Loucy (cell line): ENCODE data around the gene POU4F1.
A peak's percentile ranks its signal among the peaks of the same experiment; 100 is the strongest.

ENCODE experiments used
- H2AFZ ChIP-seq: fragments of 200-600 bp; sonication (generic); 2 replicates; pipeline ENCODE4 v1.6.0; 2016; ENCODE audit warnings: antibody characterized with exemption, mild to moderate bottlenecking, low read length, moderate library complexity
- H3F3A ChIP-seq: fragments of 200-600 bp; 2 replicates; pipeline ENCODE4 v1.6.0; 2016; ENCODE audit warnings: antibody characterized with exemption, low read depth, mild to moderate bottlenecking
- H3K27me3 ChIP-seq: fragments of 200-600 bp; sonication (generic); 2 replicates; pipeline ENCODE4 v1.6.1; 2014; ENCODE audit warnings: low read length, mild to moderate bottlenecking; ENCODE audit not compliant: insufficient read depth, poor library complexity, severe bottlenecking
- H3K36me3 ChIP-seq: fragments of 200-600 bp; sonication (generic); 2 replicates; pipeline ENCODE4 v1.6.1; 2016; ENCODE audit warnings: low read length; ENCODE audit not compliant: insufficient read depth
- H3K4me1 ChIP-seq: fragments of 200-600 bp; sonication (generic); 2 replicates; pipeline ENCODE4 v1.5.1; 2014; ENCODE audit warnings: low read length, mild to moderate bottlenecking; ENCODE audit not compliant: insufficient read depth, poor library complexity, severe bottlenecking
- H3K4me2 ChIP-seq: fragments of 200-600 bp; sonication (generic); 2 replicates; pipeline ENCODE4 v1.6.0; 2014; ENCODE audit warnings: antibody characterized with exemption, low read length, low read depth, mild to moderate bottlenecking; ENCODE audit not compliant: poor library complexity, severe bottlenecking
- H3K4me3 ChIP-seq: fragments of 200-600 bp; sonication (generic); 2 replicates; pipeline ENCODE4 v1.5.1; 2014; ENCODE audit warnings: low read length, mild to moderate bottlenecking, mixed read lengths; ENCODE audit not compliant: poor library complexity, severe bottlenecking
- H3K79me2 ChIP-seq: fragments of 200-600 bp; sonication (generic); 2 replicates; pipeline ENCODE4 v1.6.1; 2014; ENCODE audit warnings: low read length; ENCODE audit not compliant: insufficient read depth
- H3K9ac ChIP-seq: fragments of 200-600 bp; sonication (generic); 2 replicates; pipeline ENCODE4 v1.6.0; 2014; ENCODE audit warnings: mild to moderate bottlenecking, low read depth, low read length, moderate library complexity; ENCODE audit not compliant: poor library complexity, severe bottlenecking
- H3K9me2 ChIP-seq: fragments of 200-600 bp; sonication (generic); replicated peaks from 2 replicates; pipeline ENCODE4 v1.6.1; 2016; ENCODE audit warnings: low read depth, low read length, mixed read lengths
- H3K9me3 ChIP-seq: fragments of 200-600 bp; sonication (generic); 2 replicates; pipeline ENCODE4 v1.6.1; 2014; ENCODE audit warnings: mild to moderate bottlenecking, antibody characterized with exemption, low read length, low read depth; ENCODE audit not compliant: insufficient read depth
- H4K20me1 ChIP-seq: fragments of 200-600 bp; sonication (generic); 2 replicates; pipeline ENCODE4 v1.6.0; 2014; ENCODE audit warnings: antibody characterized with exemption, low read length, mild to moderate bottlenecking; ENCODE audit not compliant: insufficient read depth, poor library complexity, severe bottlenecking
- EZH2phosphoT487 ChIP-seq: fragments of 200-600 bp; IDR thresholded peaks from 2 replicates; pipeline ENCODE4 v1.6.1; 2018; ENCODE audit warnings: antibody characterized with exemption, mild to moderate bottlenecking, moderate library complexity, borderline replicate concordance
- TF ChIP-seq, protein P1 (sequence below): fragments of 200-600 bp; sonication (generic); conservative IDR thresholded peaks from 2 replicates; pipeline ENCODE4 v1.5.1; 2014; ENCODE audit warnings: mild to moderate bottlenecking, antibody characterized with exemption, low read length

Gene POU4F1

DNA sequence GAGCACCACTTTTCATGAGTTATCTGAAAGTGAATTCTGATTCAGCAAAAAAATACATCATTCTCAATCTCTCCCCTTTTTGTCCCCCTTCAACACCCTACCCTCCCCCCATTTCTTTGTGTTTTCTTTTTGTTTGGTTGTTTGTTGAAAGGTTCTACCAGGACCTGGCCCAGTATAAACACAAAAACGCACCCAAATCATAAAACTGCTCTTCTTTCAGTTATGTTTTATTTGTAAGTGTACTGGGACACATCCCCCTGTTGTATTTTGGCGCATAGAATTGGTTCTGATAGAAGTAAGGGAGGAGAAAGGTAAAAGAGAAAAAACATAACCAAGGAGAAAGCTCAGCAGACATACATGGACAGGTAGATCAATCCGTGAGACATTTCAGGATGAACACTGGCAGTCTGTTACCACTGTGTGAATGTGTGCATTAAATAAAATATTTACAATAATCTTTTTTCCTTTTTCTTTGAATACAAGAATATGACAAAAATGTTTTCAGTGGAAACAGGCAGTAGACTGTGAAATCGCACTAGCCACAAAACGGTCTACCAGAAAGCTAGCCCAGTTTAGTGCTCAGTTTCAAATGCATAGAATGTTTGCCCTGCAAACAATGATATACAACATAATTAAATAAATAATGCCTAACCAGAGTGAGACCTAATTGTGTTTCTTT lies 4.2 kb downstream of the POU4F1 start:
- Histone ChIP-seq H3K79me2 (no peaks in the 10 kb centered on the region), H3K27me3 (peaks cover 5% of the 10 kb centered on the region), H3K9me3 (no peaks in the 10 kb centered on the region), H4K20me1 (no peaks in the 10 kb centered on the region), H2AFZ (no peak overlapping the region), H3K9ac (no peak overlapping the region), H3K9me2 (no peaks in the 10 kb centered on the region), H3K36me3 (no peaks in the 10 kb centered on the region), H3K4me2 (no peak overlapping the region), H3F3A (no peaks in the 10 kb centered on the region), H3K4me3 (no peak overlapping the region), H3K4me1 (peaks cover 5% of the 10 kb centered on the region)
- TF ChIP-seq, protein P1, sequence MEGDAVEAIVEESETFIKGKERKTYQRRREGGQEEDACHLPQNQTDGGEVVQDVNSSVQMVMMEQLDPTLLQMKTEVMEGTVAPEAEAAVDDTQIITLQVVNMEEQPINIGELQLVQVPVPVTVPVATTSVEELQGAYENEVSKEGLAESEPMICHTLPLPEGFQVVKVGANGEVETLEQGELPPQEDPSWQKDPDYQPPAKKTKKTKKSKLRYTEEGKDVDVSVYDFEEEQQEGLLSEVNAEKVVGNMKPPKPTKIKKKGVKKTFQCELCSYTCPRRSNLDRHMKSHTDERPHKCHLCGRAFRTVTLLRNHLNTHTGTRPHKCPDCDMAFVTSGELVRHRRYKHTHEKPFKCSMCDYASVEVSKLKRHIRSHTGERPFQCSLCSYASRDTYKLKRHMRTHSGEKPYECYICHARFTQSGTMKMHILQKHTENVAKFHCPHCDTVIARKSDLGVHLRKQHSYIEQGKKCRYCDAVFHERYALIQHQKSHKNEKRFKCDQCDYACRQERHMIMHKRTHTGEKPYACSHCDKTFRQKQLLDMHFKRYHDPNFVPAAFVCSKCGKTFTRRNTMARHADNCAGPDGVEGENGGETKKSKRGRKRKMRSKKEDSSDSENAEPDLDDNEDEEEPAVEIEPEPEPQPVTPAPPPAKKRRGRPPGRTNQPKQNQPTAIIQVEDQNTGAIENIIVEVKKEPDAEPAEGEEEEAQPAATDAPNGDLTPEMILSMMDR = no peak
- TF ChIP-seq EZH2phosphoT487 = no peak

DNA sequence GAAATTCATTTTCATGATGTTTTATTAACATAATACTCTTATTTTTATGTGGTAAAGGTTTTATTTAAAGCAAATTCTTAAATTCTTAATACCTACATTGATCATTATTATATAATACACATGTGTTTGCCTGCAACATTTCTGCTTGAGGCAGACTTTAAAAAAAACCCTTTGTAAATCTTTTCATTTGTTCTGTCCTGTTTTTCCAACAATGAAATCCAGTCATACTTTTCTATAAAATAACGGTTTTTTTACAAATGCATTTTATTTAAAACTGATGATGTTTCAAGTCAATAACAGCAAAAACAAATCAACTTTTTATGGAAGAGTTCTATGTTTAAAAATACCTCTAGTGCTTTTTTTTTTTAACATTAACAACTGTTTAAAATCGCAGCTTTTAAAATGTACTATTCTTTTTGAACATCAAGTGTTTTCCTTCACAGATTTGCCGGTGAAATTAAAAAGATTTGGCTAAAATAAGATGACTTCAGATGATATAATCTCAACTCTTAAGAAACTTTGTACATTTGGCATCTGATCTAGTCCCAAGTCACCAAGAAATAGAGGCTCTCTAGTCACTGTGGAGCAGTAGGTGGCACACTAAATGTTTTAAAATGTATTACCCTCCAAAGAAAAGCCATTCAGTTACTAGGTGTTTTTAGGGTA lies 5.1 kb downstream of the POU4F1 start:
- Histone ChIP-seq H3K4me3 (no peak overlapping the region), H3F3A (no peaks in the 10 kb centered on the region), H3K36me3 (no peaks in the 10 kb centered on the region), H3K9ac (no peak overlapping the region), H4K20me1 (no peaks in the 10 kb centered on the region), H3K9me3 (no peaks in the 10 kb centered on the region), H3K4me1 (peaks cover 2% of the 10 kb centered on the region), H3K27me3 (peaks cover 5% of the 10 kb centered on the region), H3K9me2 (no peaks in the 10 kb centered on the region), H3K4me2 (no peak overlapping the region), H2AFZ (no peak overlapping the region), H3K79me2 (no peaks in the 10 kb centered on the region)
- TF ChIP-seq, protein P1 = peak; percentile 28
- no peak for TF ChIP-seq EZH2phosphoT487

DNA sequence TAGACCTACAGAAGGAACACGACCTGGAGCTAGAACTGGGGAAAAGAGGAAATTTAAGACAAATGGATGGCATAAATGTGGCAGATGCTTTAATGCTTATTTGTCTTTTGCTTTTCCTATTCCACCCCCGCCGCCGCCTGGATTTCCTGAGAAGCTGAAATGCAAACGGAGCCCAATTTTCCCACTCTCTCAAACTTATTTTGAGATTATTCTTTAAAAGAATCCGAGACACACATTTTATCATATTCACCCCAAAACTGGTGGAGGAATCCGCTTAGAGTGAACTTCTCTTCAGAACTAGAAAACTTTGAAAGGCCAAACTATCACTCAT lies 5.8 kb downstream of the POU4F1 start:
- no peaks in the 10 kb centered on the region for H4K20me1 ChIP-seq
- peaks cover 2% of the 10 kb centered on the region for H3K4me1 ChIP-seq
- H3K9ac ChIP-seq = no peak overlapping the region

More for the DNA sequence above, 5.8 kb downstream of the POU4F1 start:
- H3K4me3 ChIP-seq = no peak overlapping the region
- no peaks in the 10 kb centered on the region for H3K9me3 ChIP-seq
- H3K9me2 ChIP-seq = no peaks in the 10 kb centered on the region
- no peaks in the 10 kb centered on the region for H3K36me3 ChIP-seq
- peaks cover 5% of the 10 kb centered on the region for H3K27me3 ChIP-seq
- TF ChIP-seq, protein P1 = no peak
- TF ChIP-seq EZH2phosphoT487 = no peak
- no peak overlapping the region for H3K4me2 ChIP-seq
- no peak overlapping the region for H2AFZ ChIP-seq
- no peaks in the 10 kb centered on the region for H3K79me2 ChIP-seq
- H3F3A ChIP-seq = no peaks in the 10 kb centered on the region
